HCT116 (cell line): ENCODE results near the gene WWP2. TPM values are rescaled to one million over a fixed set of nuclear protein-coding genes. Genes with fewer than 3 reads are reported as not detected.

ENCODE experiments used
- ATAC-seq: fragments of 200-7000 bp; cut with Tn5 transposase; 2 replicates; pipeline ENCODE4 v1.9.1; 2020; ENCODE audit warnings: mild to moderate bottlenecking, moderate library complexity
- BruUV-seq: library from RNA; stranded (reverse); fragments of 400-500 nt; replicated peaks from 2 replicates; lab custom pipeline; 2021; lab: Mats Ljungman, UMichigan
- CTCF ChIA-PET: fragments of 300-600 bp; sonication (Branson Sonifier 250); formaldehyde crosslinking; loops from one replicate; lab custom pipeline; 2021; ENCODE audit warnings: antibody characterized with exemption; lab: Charles Lee
- POLR2A ChIA-PET: fragments of 300-600, 350-600 bp; sonication (Branson Sonifier 250); formaldehyde crosslinking; loops from one replicate; lab custom pipeline; 2021; ENCODE audit warnings: antibody characterized with exemption; lab: Charles Lee
- RAD21 ChIA-PET, 2 experiments: fragments of 300-600 bp; sonication (Branson Sonifier 250); formaldehyde crosslinking; loops; one replicate each; lab custom pipeline; 2023; ENCODE audit warnings: low total read pairs in 2 of 2; ENCODE audit not compliant: uncharacterized antibody in 2 of 2, unreplicated experiment in 2 of 2, low non-redundant PET in 1 of 2; lab: Charles Lee
- DNase-seq: peaks from one replicate; pipeline ENCODE4 v3.0.0-alpha.2; 2010; ENCODE audit warnings: low read depth, low spot score
- H2AFZ ChIP-seq: fragments of 200-600 bp; shearing (Covaris generic), sonication (generic); 2 replicates; pipeline ENCODE4 v1.6.1; 2017; ENCODE audit warnings: low read depth, mixed run types, mixed read lengths, antibody characterized with exemption, low read length; ENCODE audit not compliant: poor library complexity, severe bottlenecking
- H3K27ac ChIP-seq: 2 replicates; pipeline ENCODE4 v1.5.1; 2012; ENCODE audit warnings: low read depth, low read length
- H3K27me3 ChIP-seq: fragments of 200-600 bp; sonication (generic); 2 replicates; pipeline ENCODE4 v1.6.1; 2016; ENCODE audit warnings: mixed run types, low read length, mixed read lengths; ENCODE audit not compliant: insufficient read depth
- H3K36me3 ChIP-seq, 2 experiments: fragments of 200-500 bp in 1 of 2; fragments of 200-600 bp in 1 of 2; sonication (Bioruptor generic) in 1 of 2; sonication (generic) in 1 of 2; 2 replicates each; pipeline versions ENCODE4 v1.5.1 to v1.6.1; 2014 to 2016; ENCODE audit warnings: low read length in 2 of 2, inconsistent platforms in 1 of 2, mixed read lengths in 1 of 2, mixed run types in 1 of 2; ENCODE audit not compliant: insufficient read depth in 2 of 2, control insufficient read depth in 1 of 2
- H3K4me1 ChIP-seq, 2 experiments: fragments of 200-600 bp in 1 of 2; sonication (generic) in 1 of 2; 2 replicates each; pipeline versions ENCODE4 v1.5.1 to v1.6.1; 2012 to 2017; ENCODE audit warnings: low read length in 2 of 2, inconsistent platforms in 1 of 2, mild to moderate bottlenecking in 1 of 2, mixed read lengths in 1 of 2, mixed run types in 1 of 2, moderate library complexity in 1 of 2; ENCODE audit not compliant: insufficient read depth in 2 of 2, control insufficient read depth in 1 of 2
- H3K4me2 ChIP-seq: fragments of 200-600 bp; sonication (generic); 2 replicates; pipeline ENCODE4 v1.6.1; 2017; ENCODE audit warnings: mixed run types, low read length, mixed read lengths
- H3K4me3 ChIP-seq, 2 experiments: fragments of 200-600 bp in 1 of 2; sonication (generic) in 1 of 2; replicated peaks in 1 of 2; 2 replicates each; pipeline ENCODE4 v1.5.1; 2011 to 2016; ENCODE audit warnings: low read length in 2 of 2, control low read depth in 1 of 2, low read depth in 1 of 2, mild to moderate bottlenecking in 1 of 2, mixed read lengths in 1 of 2, mixed run types in 1 of 2
- H3K79me2 ChIP-seq: fragments of 200-600 bp; sonication (generic); 2 replicates; pipeline ENCODE4 v1.6.1; 2017; ENCODE audit warnings: mild to moderate bottlenecking, mixed run types, low read length, moderate library complexity, mixed read lengths; ENCODE audit not compliant: insufficient read depth
- H3K9ac ChIP-seq: fragments of 200-600 bp; sonication (generic); 2 replicates; pipeline ENCODE4 v1.6.1; 2016; ENCODE audit warnings: low read length, mixed read lengths
- H3K9me2 ChIP-seq: fragments of 200-600 bp; sonication (generic), shearing (Covaris generic); 2 replicates; pipeline ENCODE4 v1.6.1; 2017; ENCODE audit warnings: mixed run types, mild to moderate bottlenecking, moderate library complexity; ENCODE audit not compliant: insufficient read depth
- H3K9me3 ChIP-seq, 2 experiments: fragments of 200-500 bp in 1 of 2; fragments of 200-600 bp in 1 of 2; sonication (Bioruptor generic) in 1 of 2; sonication (generic) in 1 of 2; 2 replicates each; pipeline ENCODE4 v1.6.1; 2014 to 2017; ENCODE audit warnings: low read length in 2 of 2, mixed read lengths in 2 of 2, inconsistent platforms in 1 of 2, low read depth in 1 of 2, mild to moderate bottlenecking in 1 of 2, mixed run types in 1 of 2, moderate library complexity in 1 of 2; ENCODE audit not compliant: control insufficient read depth in 1 of 2, insufficient read depth in 1 of 2
- H4K20me1 ChIP-seq: fragments of 200-600 bp; sonication (generic), shearing (Covaris generic); 2 replicates; pipeline ENCODE4 v1.6.1; 2017; ENCODE audit warnings: mixed run types, mild to moderate bottlenecking, moderate library complexity; ENCODE audit not compliant: insufficient read depth
- CEBPB ChIP-seq: IDR thresholded peaks from 2 replicates; pipeline ENCODE4 v1.6.1; 2012; ENCODE audit warnings: low read depth
- ELF1 ChIP-seq: IDR thresholded peaks from 2 replicates; pipeline ENCODE4 v1.6.1; 2012; ENCODE audit warnings: low read depth, borderline replicate concordance
- EZH2phosphoT487 ChIP-seq: fragments of 200-600 bp; IDR thresholded peaks from 2 replicates; pipeline ENCODE4 v1.6.1; 2018; ENCODE audit warnings: antibody characterized with exemption, borderline replicate concordance
- FOSL1 ChIP-seq: IDR thresholded peaks from 2 replicates; pipeline ENCODE4 v1.6.1; 2012; ENCODE audit warnings: low read depth
- POLR2A ChIP-seq: IDR thresholded peaks from 2 replicates; pipeline ENCODE4 v1.7.0; 2011; ENCODE audit warnings: borderline replicate concordance; ENCODE audit not compliant: insufficient read depth, insufficient read length; ENCODE audit errors: extremely low read depth
- POLR2AphosphoS5 ChIP-seq: IDR thresholded peaks from 2 replicates; pipeline ENCODE4 v1.6.1; 2011; ENCODE audit warnings: mild to moderate bottlenecking, low read depth, low read length, moderate library complexity
- SP1 ChIP-seq: IDR thresholded peaks from 2 replicates; pipeline ENCODE4 v1.6.1; 2012; ENCODE audit warnings: low read depth
- SRF ChIP-seq: IDR thresholded peaks from 2 replicates; pipeline ENCODE4 v1.6.1; 2012; ENCODE audit warnings: low read depth
- YY1 ChIP-seq: IDR thresholded peaks from 2 replicates; pipeline ENCODE4 v1.6.1; 2011; ENCODE audit warnings: low read length, low read depth, moderate library complexity, mild to moderate bottlenecking; ENCODE audit not compliant: insufficient replicate concordance; ENCODE audit errors: extremely low read depth
- ZFX ChIP-seq: fragments of 450-650 bp; IDR thresholded peaks from 2 replicates; pipeline ENCODE4 v1.6.1; 2017
- ZNF274 ChIP-seq: fragments of 200-500 bp; sonication (Bioruptor generic); IDR thresholded peaks from 2 replicates; pipeline ENCODE4 v1.6.1; 2014; ENCODE audit warnings: mild to moderate bottlenecking, low read depth, low read length, inconsistent platforms
- intact Hi-C: fragments of 100-400 bp; cut with micrococcal nuclease; formaldehyde crosslinking; loops from 2 replicates; pipeline ENCODE4 v1.10.0; 2022
- total RNA-seq: library from RNA; stranded (reverse); gene quantifications from one replicate; pipeline ENCODE4 v1.2.1, GENCODE V29; 2021; ENCODE audit not compliant: unreplicated experiment
- TF ChIP-seq, protein P1 (sequence below), 3 experiments: fragments of 200-600 bp in 1 of 3; sonication (generic) in 1 of 3; IDR thresholded peaks in 2 of 3; conservative IDR thresholded peaks in 1 of 3; 2 replicates each; pipeline ENCODE4 v1.5.1; 2012 to 2017; ENCODE audit warnings: low read depth in 2 of 3, low read length in 2 of 3, antibody characterized with exemption in 1 of 3, borderline replicate concordance in 1 of 3, control low read depth in 1 of 3, mild to moderate bottlenecking in 1 of 3, mixed read lengths in 1 of 3, mixed run types in 1 of 3, moderate library complexity in 1 of 3; ENCODE audit not compliant: insufficient read depth in 1 of 3
- TF ChIP-seq, protein P2 (sequence below): IDR thresholded peaks from 2 replicates; pipeline ENCODE4 v1.6.1; 2012

The WWP2 gene
- total RNA-seq, 1 experiment from 2014 or later = 44.2 TPM

DNA sequence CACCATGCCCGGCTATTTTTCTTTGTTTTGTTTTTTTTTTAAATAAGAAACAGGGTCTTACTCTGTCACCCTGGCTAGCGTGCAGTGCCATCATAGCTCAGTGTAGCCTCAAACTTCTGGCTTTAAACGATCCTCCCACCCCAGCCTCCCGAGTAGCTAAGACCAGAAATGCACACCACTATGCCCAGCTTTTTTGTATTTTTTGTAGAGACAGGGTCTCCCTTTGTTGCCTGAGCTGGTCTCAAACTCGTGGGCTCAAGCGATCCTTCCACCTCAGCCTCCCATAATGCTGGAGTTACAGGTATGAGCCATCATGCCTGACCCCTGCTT is 59.7 kb downstream of the WWP2 start:
- CTCF ChIA-PET = no interaction called here

More for the DNA sequence above, 59.7 kb downstream of the WWP2 start:
- H3K36me3 ChIP-seq = no peaks in the 10 kb centered on the region
- H4K20me1 ChIP-seq = no peaks in the 10 kb centered on the region
- ATAC-seq (no peak), DNase-seq (no peak)
- H3K4me1 ChIP-seq = no peaks in the 10 kb centered on the region
- H2AFZ ChIP-seq = no peak overlapping the region
- no peaks in the 10 kb centered on the region; the same call in 1 of the 2 replicates for H3K79me2 ChIP-seq
- no TSS peak for BruUV-seq
- ChIA-PET RAD21 (no interaction called here), POLR2A (no interaction called here)
- TF ChIP-seq EZH2phosphoT487 = no peak
- no peak for TF ChIP-seq FOSL1
- TF ChIP-seq ZNF274 = no peak
- TF ChIP-seq, protein P1, sequence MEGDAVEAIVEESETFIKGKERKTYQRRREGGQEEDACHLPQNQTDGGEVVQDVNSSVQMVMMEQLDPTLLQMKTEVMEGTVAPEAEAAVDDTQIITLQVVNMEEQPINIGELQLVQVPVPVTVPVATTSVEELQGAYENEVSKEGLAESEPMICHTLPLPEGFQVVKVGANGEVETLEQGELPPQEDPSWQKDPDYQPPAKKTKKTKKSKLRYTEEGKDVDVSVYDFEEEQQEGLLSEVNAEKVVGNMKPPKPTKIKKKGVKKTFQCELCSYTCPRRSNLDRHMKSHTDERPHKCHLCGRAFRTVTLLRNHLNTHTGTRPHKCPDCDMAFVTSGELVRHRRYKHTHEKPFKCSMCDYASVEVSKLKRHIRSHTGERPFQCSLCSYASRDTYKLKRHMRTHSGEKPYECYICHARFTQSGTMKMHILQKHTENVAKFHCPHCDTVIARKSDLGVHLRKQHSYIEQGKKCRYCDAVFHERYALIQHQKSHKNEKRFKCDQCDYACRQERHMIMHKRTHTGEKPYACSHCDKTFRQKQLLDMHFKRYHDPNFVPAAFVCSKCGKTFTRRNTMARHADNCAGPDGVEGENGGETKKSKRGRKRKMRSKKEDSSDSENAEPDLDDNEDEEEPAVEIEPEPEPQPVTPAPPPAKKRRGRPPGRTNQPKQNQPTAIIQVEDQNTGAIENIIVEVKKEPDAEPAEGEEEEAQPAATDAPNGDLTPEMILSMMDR (IDR thresholded peaks at IDR 0.05 in 2 of 3, conservative IDR thresholded peaks at IDR 0.05 in 1 of 3; ENCODE audit: borderline replicate concordance in 1 of 3, insufficient read depth in 1 of 3, low read depth in 2 of 3, low read length in 2 of 3) = no peak
- no peak for TF ChIP-seq POLR2AphosphoS5
- no peak for TF ChIP-seq SP1
- TF ChIP-seq YY1 = no peak
- TF ChIP-seq, protein P2, sequence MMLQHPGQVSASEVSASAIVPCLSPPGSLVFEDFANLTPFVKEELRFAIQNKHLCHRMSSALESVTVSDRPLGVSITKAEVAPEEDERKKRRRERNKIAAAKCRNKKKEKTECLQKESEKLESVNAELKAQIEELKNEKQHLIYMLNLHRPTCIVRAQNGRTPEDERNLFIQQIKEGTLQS = no peak
- no peak for TF ChIP-seq ELF1
- no peak for TF ChIP-seq ZFX
- TF ChIP-seq CEBPB = no peak
- no peak for TF ChIP-seq POLR2A
- no peak for TF ChIP-seq SRF
- no peak overlapping the region for H3K9ac ChIP-seq
- no peaks in the 10 kb centered on the region for H3K9me3 ChIP-seq
- H3K27ac ChIP-seq = no peak overlapping the region
- no peaks in the 10 kb centered on the region for H3K9me2 ChIP-seq
- no peaks in the 10 kb centered on the region for H3K27me3 ChIP-seq
- no peak overlapping the region for H3K4me3 ChIP-seq
- H3K4me2 ChIP-seq = no peak overlapping the region
- intact Hi-C loops = no loop called here
